Measurements from ENCODE around the gene CYP4A22.

DNA sequence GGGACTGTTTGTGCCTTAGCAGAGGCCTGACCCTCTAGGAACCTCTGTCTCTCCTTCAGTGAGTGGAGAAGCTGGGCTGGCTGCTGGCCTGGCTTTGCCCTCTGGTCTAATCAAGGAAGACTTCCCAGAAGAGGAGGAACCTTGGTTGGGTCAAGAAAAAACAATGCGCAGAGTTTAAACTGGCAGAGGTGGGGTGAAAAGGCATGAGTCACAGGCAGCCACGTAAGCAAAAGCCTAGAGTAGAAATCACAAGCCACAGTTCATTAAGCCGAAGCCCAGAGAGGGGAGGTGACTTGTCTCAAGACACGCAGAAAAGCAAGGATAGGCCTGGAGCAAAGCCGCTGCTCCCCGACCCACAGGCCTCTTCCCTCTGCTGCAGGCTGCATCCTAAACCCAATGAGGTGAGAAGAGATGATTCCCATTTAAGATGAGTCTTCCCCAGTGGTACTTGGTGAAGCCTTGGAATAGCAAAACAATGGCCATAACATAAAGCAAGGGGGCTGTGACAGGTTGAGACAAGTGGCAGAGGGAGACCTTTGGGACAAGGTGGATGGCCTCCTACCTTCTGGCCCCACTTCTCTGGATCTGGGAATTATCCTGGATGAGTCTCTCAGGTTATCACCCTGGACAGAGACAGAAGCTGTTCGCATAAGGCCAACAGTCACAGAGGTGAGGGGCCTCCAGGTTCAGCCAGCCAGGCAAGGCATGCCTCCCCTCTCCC lies 44.9 kb downstream of the CYP4A22 start:
- TF ChIP-seq POLR2AphosphoS5 (IDR thresholded peaks at IDR 0.05; ENCODE audit: insufficient read depth, low read depth, low read length), result no peak
- TF ChIP-seq POLR2A (IDR thresholded peaks at IDR 0.05; ENCODE audit: low read depth, low read length), result no peak
